AG09319 (cell line): ENCODE measurements around the gene CNMD.
"Not testable (repeated sequence)": the region's sequence is repeated elsewhere in the genome, so short reads cannot be mapped to it uniquely, and the experiment has no call there.

ENCODE experiments used
- DNase-seq: peaks from one replicate; pipeline ENCODE4 v3.0.0-alpha.2; 2010; ENCODE audit warnings: low read depth; ENCODE audit errors: extremely low read depth
- CTCF ChIP-seq: IDR thresholded peaks from 2 replicates; pipeline ENCODE4 v1.5.1; 2011; ENCODE audit warnings: low read depth, mild to moderate bottlenecking, inconsistent platforms, low read length, moderate library complexity

CNMD gene

GRCh38 chr13:52734075-52734623 lies 5.5 kb downstream of the CNMD start:
- no peak for TF ChIP-seq CTCF
- no peak for DNase-seq

GRCh38 chr13:52726258-52726657 lies 13.4 kb downstream of the CNMD start:
- no peak for DNase-seq
- no peak for TF ChIP-seq CTCF

- no peak for TF ChIP-seq CTCF
These were observed 14.3 kb downstream of the CNMD start for GRCh38 chr13:52725302-52725701.

GRCh38 chr13:52723181-52723580 lies 16.4 kb downstream of the CNMD start:
- no peak for TF ChIP-seq CTCF
- no peak for DNase-seq

More at GRCh38 chr13:52725302-52725701, 14.3 kb downstream of the CNMD start:
- DNase-seq: no peak

- not testable (repeated sequence) for DNase-seq
These were observed 18.3 kb downstream of the CNMD start for GRCh38 chr13:52721356-52721755.

GRCh38 chr13:52720904-52721303 lies 18.7 kb downstream of the CNMD start:
- DNase-seq: not testable (repeated sequence)

- DNase-seq: no peak
- no peak for TF ChIP-seq CTCF
These were observed 25.7 kb downstream of the CNMD start for GRCh38 chr13:52713894-52714293.

GRCh38 chr13:52712385-52712784 lies 27.2 kb downstream of the CNMD start:
- DNase-seq: no peak
- TF ChIP-seq CTCF: no peak
